NCI-H526 (cell line): ENCODE measurements around the gene SBSN.

Experiments
- DNase-seq, 2 experiments: peaks; one replicate each; lab custom pipeline; 2025; lab: John Stamatoyannopoulos, UW

SBSN gene

DNA sequence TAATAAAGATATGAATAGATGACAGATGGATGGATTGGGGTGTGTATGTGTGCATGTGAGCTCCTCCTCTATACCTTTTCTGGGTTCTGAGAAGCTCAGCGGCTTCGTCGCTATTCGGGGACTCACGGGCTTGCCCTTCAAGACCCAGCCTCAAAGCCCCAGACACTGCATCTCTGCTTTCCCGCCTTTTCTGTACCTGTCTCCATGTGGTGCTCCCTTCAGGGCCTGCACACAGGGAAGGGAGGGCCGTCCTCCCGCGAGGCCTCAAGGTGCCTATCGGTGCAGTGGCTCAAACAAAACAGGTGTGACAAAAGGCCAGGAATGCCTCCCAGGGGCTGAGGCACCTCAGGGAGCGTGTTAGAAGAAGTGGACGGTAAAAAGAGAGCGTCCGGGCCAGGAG is 54.0 kb downstream of the SBSN start:
- DNase-seq, result no peak
